H1 (cell line): ENCODE measurements around the gene HOXD1. TPM values are rescaled to one million over a fixed set of nuclear protein-coding genes. Genes with fewer than 3 reads are reported as not detected.

Source experiments
- CTCF ChIA-PET: fragments of 300-600 bp; sonication (Branson Sonifier 250); formaldehyde crosslinking; loops from one replicate; lab custom pipeline; 2021; ENCODE audit not compliant: partially characterized antibody; lab: Charles Lee
- POLR2A ChIA-PET: fragments of 300-600 bp; sonication (Branson Sonifier 250); formaldehyde crosslinking; loops from one replicate; lab custom pipeline; 2021; ENCODE audit warnings: inconsistent platforms; ENCODE audit not compliant: partially characterized antibody; lab: Charles Lee
- DNase-seq, 2 experiments: peaks; one replicate each; pipeline versions ENCODE4 v3.0.0 to v3.0.0-alpha.2; 2010 to 2022; ENCODE audit warnings: low spot score in 2 of 2, low read depth in 1 of 2, mixed read lengths in 1 of 2
- FAIRE-seq: peaks from 2 replicates; lab custom pipeline; 2011; peaks lifted over from hg19 to GRCh38; lab: Jason Lieb, UNC
- H2AFZ ChIP-seq: 2 replicates; pipeline ENCODE4 v1.8.1; 2012; ENCODE audit warnings: low read length, inconsistent platforms
- H2AK5ac ChIP-seq: 2 replicates; pipeline ENCODE4 v1.6.1; 2013; ENCODE audit warnings: low read depth, low read length
- H2BK120ac ChIP-seq: replicated peaks from 2 replicates; pipeline ENCODE3; 2013; ENCODE audit warnings: low read depth, low read length, inconsistent platforms
- H2BK12ac ChIP-seq: 2 replicates; pipeline ENCODE4 v1.6.1; 2013; ENCODE audit warnings: low read depth, low read length
- H2BK15ac ChIP-seq: 2 replicates; pipeline ENCODE4 v1.6.1; 2013; ENCODE audit warnings: low read length
- H2BK20ac ChIP-seq: 2 replicates; pipeline ENCODE4 v1.6.1; 2013; ENCODE audit warnings: low read length
- H2BK5ac ChIP-seq: 2 replicates; pipeline ENCODE4 v1.6.1; 2013; ENCODE audit warnings: low read depth, low read length
- H3K14ac ChIP-seq: 2 replicates; pipeline ENCODE4 v1.6.1; 2013; ENCODE audit warnings: inconsistent platforms; ENCODE audit not compliant: insufficient read length
- H3K18ac ChIP-seq: 2 replicates; pipeline ENCODE4 v1.6.1; 2013; ENCODE audit warnings: low read length; ENCODE audit errors: extremely low read depth
- H3K23ac ChIP-seq: 2 replicates; pipeline ENCODE4 v1.6.1; 2013; ENCODE audit warnings: inconsistent platforms; ENCODE audit not compliant: insufficient read length
- H3K23me2 ChIP-seq: 2 replicates; pipeline ENCODE4 v1.6.1; 2013; ENCODE audit warnings: low read depth, low read length
- H3K27ac ChIP-seq: 2 replicates; pipeline ENCODE4 v1.6.1; 2011; ENCODE audit warnings: low read depth, low read length, inconsistent platforms
- H3K27me3 ChIP-seq, 4 experiments: replicated peaks in 1 of 4; 1 replicate in 1 of 4; 2 replicates in 3 of 4; pipeline versions ENCODE4 v1.6.1 to v1.8.1; 2011 to 2013; ENCODE audit warnings: low read length in 3 of 4, mild to moderate bottlenecking in 3 of 4, inconsistent platforms in 2 of 4, mixed read lengths in 2 of 4, moderate library complexity in 1 of 4; ENCODE audit not compliant: control insufficient read depth in 3 of 4, insufficient read depth in 3 of 4; ENCODE audit errors: extremely low read depth in 1 of 4
- H3K36me3 ChIP-seq, 4 experiments: 2 replicates each; pipeline versions ENCODE4 v1.6.1 to v1.8.1; 2011 to 2013; ENCODE audit warnings: mild to moderate bottlenecking in 4 of 4, low read length in 3 of 4, moderate library complexity in 2 of 4, control low read depth in 1 of 4, inconsistent platforms in 1 of 4; ENCODE audit not compliant: insufficient read depth in 4 of 4, control insufficient read depth in 2 of 4
- H3K4ac ChIP-seq: replicated peaks from 2 replicates; pipeline ENCODE3; 2013; ENCODE audit warnings: low read length, low read depth, mixed read lengths, inconsistent platforms; ENCODE audit not compliant: insufficient read length
- H3K4me1 ChIP-seq, 4 experiments: replicated peaks in 1 of 4; 1 replicate in 1 of 4; 2 replicates in 3 of 4; pipeline versions ENCODE4 v1.6.1 to v1.8.1; 2011 to 2013; ENCODE audit warnings: low read length in 3 of 4, inconsistent platforms in 2 of 4, mixed read lengths in 1 of 4; ENCODE audit not compliant: insufficient read depth in 4 of 4, control insufficient read depth in 3 of 4
- H3K4me2 ChIP-seq, 2 experiments: 2 replicates each; pipeline versions ENCODE4 v1.6.1 to v1.8.1; 2011 to 2013; ENCODE audit warnings: low read depth in 2 of 2, low read length in 2 of 2, control low read depth in 1 of 2, inconsistent platforms in 1 of 2, mild to moderate bottlenecking in 1 of 2; ENCODE audit not compliant: insufficient read depth in 1 of 2
- H3K4me3 ChIP-seq, 4 experiments: fragments of 200-600, 300-600 bp in 1 of 4; sonication (generic), shearing (Covaris generic), sonication (Bioruptor Twin) in 1 of 4; 2 replicates each; pipeline versions ENCODE4 v1.5.1 to v1.8.1; 2011 to 2016; ENCODE audit warnings: low read length in 4 of 4, low read depth in 3 of 4, control low read depth in 2 of 4, inconsistent platforms in 2 of 4, mild to moderate bottlenecking in 2 of 4, mixed read lengths in 1 of 4, moderate library complexity in 1 of 4; ENCODE audit not compliant: insufficient read depth in 2 of 4; ENCODE audit errors: extremely low read depth in 1 of 4
- H3K56ac ChIP-seq: replicated peaks from 2 replicates; pipeline ENCODE3; 2013; ENCODE audit warnings: low read depth, mild to moderate bottlenecking, mixed read lengths, low read length, inconsistent platforms; ENCODE audit not compliant: insufficient read length
- H3K79me1 ChIP-seq: 2 replicates; pipeline ENCODE4 v1.6.1; 2013; ENCODE audit warnings: low read depth, low read length, control low read depth
- H3K79me2 ChIP-seq, 2 experiments: 2 replicates each; pipeline versions ENCODE4 v1.6.1 to v1.8.1; 2012 to 2013; ENCODE audit warnings: low read length in 2 of 2, mild to moderate bottlenecking in 2 of 2, inconsistent platforms in 1 of 2; ENCODE audit not compliant: insufficient read depth in 2 of 2, control insufficient read depth in 1 of 2
- H3K9ac ChIP-seq, 4 experiments: replicated peaks in 1 of 4; 1 replicate in 1 of 4; 2 replicates in 3 of 4; pipeline versions ENCODE4 v1.6.1 to v1.8.1; 2011 to 2013; ENCODE audit warnings: low read depth in 3 of 4, low read length in 3 of 4, control low read depth in 2 of 4, mild to moderate bottlenecking in 2 of 4, moderate library complexity in 2 of 4, inconsistent platforms in 1 of 4; ENCODE audit errors: extremely low read depth in 1 of 4
- H3K9me3 ChIP-seq, 2 experiments: 2 replicates each; pipeline versions ENCODE4 v1.6.1 to v1.8.1; 2012 to 2013; ENCODE audit warnings: mild to moderate bottlenecking in 2 of 2, moderate library complexity in 2 of 2, control low read depth in 1 of 2, inconsistent platforms in 1 of 2, low read depth in 1 of 2, low read length in 1 of 2, mixed read lengths in 1 of 2; ENCODE audit not compliant: insufficient read depth in 2 of 2
- H4K20me1 ChIP-seq, 2 experiments: replicated peaks in 1 of 2; 2 replicates each; pipeline versions ENCODE3 to v1.8.1; 2011 to 2013; ENCODE audit warnings: inconsistent platforms in 2 of 2, low read length in 2 of 2, mild to moderate bottlenecking in 1 of 2; ENCODE audit not compliant: insufficient read depth in 2 of 2, control insufficient read depth in 1 of 2
- H4K5ac ChIP-seq: 2 replicates; pipeline ENCODE4 v1.6.1; 2013; ENCODE audit warnings: low read length, low read depth, mixed read lengths, inconsistent platforms; ENCODE audit not compliant: insufficient read length
- H4K8ac ChIP-seq: 2 replicates; pipeline ENCODE4 v1.8.0; 2013; ENCODE audit warnings: mild to moderate bottlenecking, moderate library complexity, low read length, inconsistent platforms; ENCODE audit not compliant: insufficient read depth; ENCODE audit errors: extremely low read depth
- H4K91ac ChIP-seq: replicated peaks from 2 replicates; pipeline ENCODE3; 2013; ENCODE audit warnings: low read length, mixed read lengths, inconsistent platforms; ENCODE audit not compliant: insufficient read length
- ATF3 ChIP-seq: IDR thresholded peaks from 2 replicates; pipeline ENCODE4 v1.6.1; 2011; ENCODE audit warnings: low read depth, mild to moderate bottlenecking, low read length; ENCODE audit not compliant: insufficient read depth
- BRCA1 ChIP-seq: IDR thresholded peaks from 2 replicates; pipeline ENCODE4 v1.6.1; 2012; ENCODE audit warnings: low read depth, low read length, improper control_type of control experiment
- CBX8 ChIP-seq: fragments of 300-800, 300-1000 bp; sonication (generic); IDR thresholded peaks from 2 replicates; pipeline ENCODE4 v1.7.1; 2016; ENCODE audit warnings: low read depth, low read length, borderline replicate concordance
- CHD2 ChIP-seq: IDR thresholded peaks from 2 replicates; pipeline ENCODE4 v1.6.1; 2012; ENCODE audit warnings: low read length, improper control_type of control experiment
- CREB1 ChIP-seq: IDR thresholded peaks from 2 replicates; pipeline ENCODE4 v1.6.1; 2012; ENCODE audit warnings: inconsistent platforms
- EGR1 ChIP-seq: IDR thresholded peaks from 2 replicates; pipeline ENCODE4 v1.6.1; 2011; ENCODE audit warnings: low read depth, low read length, borderline replicate concordance
- FOSL1 ChIP-seq: IDR thresholded peaks from 2 replicates; pipeline ENCODE4 v1.6.1; 2011; ENCODE audit warnings: mild to moderate bottlenecking, low read depth, low read length, moderate library complexity; ENCODE audit not compliant: insufficient read depth
- GABPA ChIP-seq: IDR thresholded peaks from 2 replicates; pipeline ENCODE4 v1.6.1; 2011; ENCODE audit warnings: mild to moderate bottlenecking, low read length, moderate library complexity, borderline replicate concordance; ENCODE audit not compliant: insufficient read depth
- GTF2F1 ChIP-seq: IDR thresholded peaks from 2 replicates; pipeline ENCODE4 v1.6.1; 2012; ENCODE audit warnings: low read depth, low read length, improper control_type of control experiment, borderline replicate concordance
- KDM5A ChIP-seq: fragments of 200-600 bp; IDR thresholded peaks from 2 replicates; pipeline ENCODE4 v1.7.1; 2012; ENCODE audit warnings: mild to moderate bottlenecking, low read length, inconsistent platforms, mixed read lengths
- RNF2 ChIP-seq: fragments of 200-900, 300-1000 bp; sonication (generic); IDR thresholded peaks from 2 replicates; pipeline ENCODE4 v1.7.1; 2016; ENCODE audit warnings: borderline replicate concordance, low read depth, mild to moderate bottlenecking, antibody characterized with exemption, low read length; ENCODE audit not compliant: poor library complexity, severe bottlenecking; ENCODE audit errors: missing control alignments
- SRF ChIP-seq: IDR thresholded peaks from 2 replicates; pipeline ENCODE4 v1.6.1; 2011; ENCODE audit warnings: mild to moderate bottlenecking, low read depth, low read length, moderate library complexity
- TEAD4 ChIP-seq: IDR thresholded peaks from 2 replicates; pipeline ENCODE4 v1.6.1; 2012; ENCODE audit warnings: low read depth, low read length, inconsistent platforms, mixed read lengths
- WGBS, 2 experiments: shearing (Covaris generic) in 1 of 2; methylation state at CpG; one replicate each; pipeline versions ENCODE4 v1.1.6 to v1.1.7; 2013 to 2015; ENCODE audit warnings: low lambda C conversion rate in 2 of 2, mixed read lengths in 2 of 2, inconsistent platforms in 1 of 2, low coverage in 1 of 2, missing lambda C conversion rate in 1 of 2; ENCODE audit not compliant: insufficient replicate concordance in 2 of 2, insufficient coverage in 1 of 2, insufficient read length in 1 of 2; ENCODE audit errors: extremely low coverage in 1 of 2, missing lambda C conversion rate in 1 of 2; 5-methylcytosine and 5-hydroxymethylcytosine counted together
- polyA plus RNA-seq, 7 experiments: library from polyadenylated mRNA; depleted of rRNA in 3 of 7; stranded (reverse) in 5 of 7; unstranded in 2 of 7; fragments of >200 nt in 5 of 7; fragments of 200-250 nt in 2 of 7; gene quantifications; 1 replicate in 5 of 7; 2 replicates in 1 of 7; 4 replicates in 1 of 7; pipeline versions ENCODE4 v1.2.1 to v1.2.3, GENCODE V29; 2011 to 2013; ENCODE audit warnings: missing spikeins in 2 of 7, mixed read lengths in 2 of 7
- total RNA-seq: library from RNA; stranded (reverse); fragmentation: NEBNext Ultra II Directional; extraction: Animal tissue kit (Norgen Biotek cat#: 25700); gene quantifications from 2 replicates; pipeline ENCODE4 v1.2.1, GENCODE V29; 2021

Gene HOXD1
- total and polyA plus RNA-seq, 2 of the 8 experiments (the other 6 are each of a cell fraction or from before 2014, with no cell fraction given), result 0.03 TPM; not detected in 1

DNA sequence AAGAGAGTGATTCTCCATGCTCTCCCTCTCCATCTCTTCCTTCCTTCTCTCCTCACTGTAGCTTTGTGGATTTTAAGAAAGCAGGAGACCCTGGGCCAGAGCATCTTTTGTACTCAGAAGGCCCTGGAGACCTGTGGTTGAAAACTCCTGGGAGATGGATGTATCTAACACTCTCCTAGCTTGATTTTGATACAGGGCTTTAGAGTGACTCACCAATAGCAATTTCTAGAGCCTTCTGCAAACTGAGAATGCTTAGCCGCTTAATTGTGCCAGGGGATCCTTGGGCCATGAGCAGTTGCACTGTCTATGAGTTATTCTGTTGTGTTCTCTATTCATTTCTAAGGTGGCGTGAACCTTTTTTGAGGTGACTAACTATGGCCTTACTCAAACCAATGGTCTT is 17.7 kb downstream of the HOXD1 start:
- peaks cover 0 to 3% (median 0%) of the 10 kb centered on the region in 4 experiments; a peak in 1 of 7 replicates for H3K27me3 ChIP-seq
- no peaks in the 10 kb centered on the region for H3K4me1 ChIP-seq
- POLR2A ChIA-PET, result no interaction called here
- CTCF ChIA-PET, result no interaction called here
- no peak overlapping the region for H2BK20ac ChIP-seq
- H3K79me2 ChIP-seq, result no peaks in the 10 kb centered on the region
- H3K9me3 ChIP-seq, result no peaks in the 10 kb centered on the region
- WGBS, 2 experiments, result 93% methylated on average over 2 of the region's 2 CpGs; no CpG with 5 or more reads in 1 of the 2 experiments
- no peak overlapping the region for H3K4me3 ChIP-seq
- H4K8ac ChIP-seq, result no peak overlapping the region
- H3K56ac ChIP-seq, result no peak overlapping the region
- H3K27ac ChIP-seq, result no peak overlapping the region
- no peak overlapping the region for H2BK15ac ChIP-seq
- H3K18ac ChIP-seq, result no peak overlapping the region
- H2BK12ac ChIP-seq, result no peak overlapping the region
- H3K79me1 ChIP-seq, result no peaks in the 10 kb centered on the region
- no peak overlapping the region for H2BK120ac ChIP-seq
- no peak overlapping the region for H2AFZ ChIP-seq
- no peak for FAIRE-seq
- H3K14ac ChIP-seq, result no peak overlapping the region
- H4K20me1 ChIP-seq, result no peaks in the 10 kb centered on the region
- TF ChIP-seq RNF2 (no peak), FOSL1 (no peak), TEAD4 (no peak), GTF2F1 (no peak), CBX8 (no peak), SRF (no peak), CHD2 (no peak), ATF3 (no peak), GABPA (no peak), EGR1 (no peak), BRCA1 (no peak), CREB1 (no peak), KDM5A (no peak)
- no peak overlapping the region for H3K4ac ChIP-seq
- no peak overlapping the region for H2AK5ac ChIP-seq
- no peak overlapping the region for H3K4me2 ChIP-seq
- H3K36me3 ChIP-seq, result no peaks in the 10 kb centered on the region
- DNase-seq, result no peak
- no peak overlapping the region for H3K9ac ChIP-seq
- no peaks in the 10 kb centered on the region for H3K23me2 ChIP-seq
- H4K91ac ChIP-seq, result no peak overlapping the region
- H3K23ac ChIP-seq, result no peak overlapping the region
- H4K5ac ChIP-seq, result no peak overlapping the region
- H2BK5ac ChIP-seq, result no peak overlapping the region
